Stimulated activated CD8-positive, alpha-beta memory T cell treated with anti-CD3 and anti-CD28 coated beads, Interleukin-2, amount 100 ng/mL, for 48 hours (primary cell): ENCODE results near the gene DNER.
"Not testable (repeated sequence)": the region's sequence is repeated elsewhere in the genome, so short reads cannot be mapped to it uniquely, and the experiment has no call there.

Source experiments
- DNase-seq, 2 donors: peaks; one replicate each; pipeline ENCODE4 v3.0.0-alpha.2; 2020; ENCODE audit warnings: low read depth in 2 of 2

Gene DNER

GRCh38 chr2:229620759-229621158, 93.6 kb downstream of the DNER start:
- DNase-seq, result no peak

DNA sequence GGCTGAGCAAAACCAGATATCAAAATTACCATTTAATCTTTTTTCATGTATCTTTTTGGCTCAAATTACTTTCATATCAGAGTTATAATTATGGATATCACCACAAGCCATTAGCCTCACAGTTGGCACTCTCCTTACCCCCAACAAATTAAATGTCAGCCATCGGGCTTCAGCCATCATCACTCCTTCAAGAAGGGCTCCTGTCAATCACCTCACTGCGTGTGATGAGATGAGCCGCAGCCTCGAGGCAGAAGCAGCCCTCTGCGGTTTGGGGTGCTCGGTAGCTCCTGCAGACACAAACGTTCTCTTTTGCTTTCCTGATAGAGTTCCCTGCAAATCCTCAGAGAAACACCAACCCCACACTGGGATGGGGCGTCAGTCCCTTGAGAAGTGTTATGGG, 94.1 kb downstream of the DNER start:
- DNase-seq, result no peak

DNA sequence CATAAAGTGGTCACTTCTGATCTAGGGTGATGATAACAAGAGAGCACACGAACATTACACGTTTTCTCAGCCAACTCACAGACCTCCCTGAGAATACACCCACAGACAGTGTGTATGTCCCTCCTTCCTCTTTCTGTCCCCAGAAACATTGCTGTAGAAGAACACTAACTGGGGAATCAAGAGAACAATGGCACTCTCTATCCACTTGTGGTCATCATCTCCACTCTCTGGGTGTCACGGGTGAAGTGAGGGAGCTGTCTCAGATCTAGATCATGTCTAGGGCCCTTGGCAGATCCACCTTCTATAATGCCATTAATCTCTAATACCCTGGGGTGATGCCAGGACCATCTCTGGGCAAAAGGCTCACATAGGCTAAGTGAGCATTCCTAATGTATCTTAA, 97.9 kb downstream of the DNER start:
- no peak for DNase-seq

DNA sequence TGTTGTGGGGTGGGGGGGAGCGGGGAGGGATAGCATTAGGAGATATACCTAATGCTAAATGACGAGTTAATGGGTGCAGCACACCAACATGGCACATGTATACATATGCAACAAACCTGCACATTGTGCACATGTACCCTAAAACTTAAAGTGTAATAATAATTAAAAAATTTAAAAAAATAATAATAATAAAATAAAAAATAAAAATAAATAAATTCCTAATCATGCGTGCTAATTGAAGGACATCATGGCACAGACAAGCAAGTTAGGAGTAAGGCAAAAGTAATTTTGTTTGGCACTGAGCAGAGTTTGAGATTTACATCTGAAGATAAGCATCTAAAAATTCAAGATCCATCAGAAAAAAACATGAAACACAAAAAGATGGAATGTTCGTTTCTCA, 100.3 kb downstream of the DNER start:
- DNase-seq, result not testable (repeated sequence)

DNA sequence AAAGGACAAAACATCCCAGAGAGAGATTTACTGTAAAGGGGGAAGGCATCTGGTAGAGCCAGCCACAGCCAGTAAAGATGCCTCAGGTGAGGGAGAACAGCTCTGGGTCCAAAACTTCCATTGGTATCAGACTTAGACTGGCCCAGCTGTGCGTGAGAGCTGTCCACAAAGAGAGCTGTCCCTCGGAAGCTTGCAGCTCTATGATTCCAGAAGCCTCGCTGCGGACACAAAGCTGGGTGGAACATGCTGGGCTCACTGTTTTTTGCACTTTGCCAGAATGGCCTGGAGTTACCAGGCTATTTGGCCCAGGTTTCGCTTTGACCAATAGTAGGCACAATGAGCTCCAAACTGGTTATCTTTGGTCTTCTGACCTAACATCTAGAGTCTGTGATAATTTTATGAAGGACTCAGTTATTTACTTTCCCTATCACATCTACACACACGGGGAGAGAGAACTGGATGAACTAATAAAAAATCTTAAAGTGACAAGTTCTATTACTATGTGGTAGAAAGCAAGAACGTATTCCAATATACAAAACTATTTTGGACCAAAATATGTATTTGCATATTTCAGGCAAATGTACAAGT, 101.9 kb downstream of the DNER start:
- DNase-seq, result no peak

GRCh38 chr2:229611360-229611759, 103.0 kb downstream of the DNER start:
- no peak for DNase-seq

DNA sequence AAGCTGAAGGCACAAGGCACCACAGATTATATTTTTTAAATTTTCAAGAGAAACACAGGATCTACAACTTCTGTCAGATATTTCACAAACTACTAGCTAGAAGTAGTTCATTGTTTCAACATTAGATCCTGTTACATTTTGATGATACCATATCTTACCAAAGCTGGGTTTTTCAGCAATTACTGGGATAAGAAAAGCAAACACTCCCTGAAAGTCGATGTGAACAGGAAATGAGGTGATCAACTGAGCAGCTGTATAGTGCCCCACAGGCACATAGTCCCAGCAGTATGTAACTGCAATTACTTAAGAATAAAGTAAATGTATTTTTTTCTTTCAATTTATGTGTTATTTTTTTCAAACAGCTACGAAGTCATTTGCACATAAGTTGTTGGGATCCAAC, 103.5 kb downstream of the DNER start:
- DNase-seq, result no peak

DNA sequence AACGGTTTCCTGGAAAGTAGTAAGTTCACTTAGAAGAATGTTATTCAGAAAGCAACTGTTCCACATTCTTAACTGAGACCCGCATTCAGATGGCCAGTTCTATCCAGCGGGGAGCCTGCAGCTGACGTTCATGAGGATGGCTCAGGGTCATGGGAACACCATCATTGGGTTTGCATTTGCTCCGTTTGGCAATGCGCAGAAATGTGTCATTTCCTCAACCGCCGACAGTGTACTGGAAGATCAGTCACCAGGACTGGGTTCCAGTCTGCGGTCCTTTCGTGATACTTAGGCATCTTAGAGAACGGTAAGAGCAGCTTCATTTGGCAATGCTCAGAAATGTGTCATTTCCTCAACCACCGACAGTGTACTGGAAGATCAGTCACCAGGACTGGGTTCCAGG, 104.0 kb downstream of the DNER start:
- no peak for DNase-seq

- DNase-seq, result no peak
Observed at GRCh38 chr2:229601936-229602335, 112.4 kb downstream of the DNER start.

DNA sequence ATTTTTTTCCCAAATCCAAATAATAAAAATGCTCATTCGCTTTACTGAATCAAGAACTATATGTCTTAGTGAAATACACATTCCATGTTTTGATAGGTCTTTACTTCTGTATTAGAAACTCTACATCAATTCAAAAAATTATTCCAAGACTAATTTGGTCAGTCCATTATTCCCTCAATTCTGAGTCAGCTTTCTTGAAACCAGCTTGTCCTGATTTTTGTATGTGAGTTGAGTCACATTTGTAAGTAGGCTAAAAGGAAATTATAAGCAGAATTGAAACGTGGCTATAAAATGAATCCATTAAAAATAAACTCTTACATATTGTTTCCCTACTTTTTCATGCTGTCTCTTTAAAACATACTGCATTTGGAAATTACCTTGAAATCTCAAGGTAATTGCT, 113.0 kb downstream of the DNER start:
- no peak for DNase-seq

GRCh38 chr2:229598227-229598626, 116.1 kb downstream of the DNER start:
- DNase-seq, result no peak

DNA sequence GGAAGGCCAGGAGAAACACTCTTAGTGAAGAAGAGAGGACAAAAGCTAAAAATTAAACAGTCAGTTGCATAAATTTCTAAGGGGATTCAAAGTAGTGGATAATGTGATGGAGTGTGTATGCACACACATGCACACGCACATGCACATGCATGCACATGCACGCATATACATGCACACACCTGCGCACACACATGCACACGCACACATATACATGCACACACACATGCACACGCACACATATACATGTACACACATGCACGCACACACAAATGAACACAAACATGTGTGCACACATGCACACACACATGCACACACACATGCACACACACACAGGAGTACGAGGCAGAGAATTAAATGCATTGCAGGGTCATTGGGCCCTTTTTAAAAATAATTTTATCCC, 117.6 kb downstream of the DNER start:
- no peak for DNase-seq

GRCh38 chr2:229591611-229592010, 122.7 kb downstream of the DNER start:
- no peak for DNase-seq

DNA sequence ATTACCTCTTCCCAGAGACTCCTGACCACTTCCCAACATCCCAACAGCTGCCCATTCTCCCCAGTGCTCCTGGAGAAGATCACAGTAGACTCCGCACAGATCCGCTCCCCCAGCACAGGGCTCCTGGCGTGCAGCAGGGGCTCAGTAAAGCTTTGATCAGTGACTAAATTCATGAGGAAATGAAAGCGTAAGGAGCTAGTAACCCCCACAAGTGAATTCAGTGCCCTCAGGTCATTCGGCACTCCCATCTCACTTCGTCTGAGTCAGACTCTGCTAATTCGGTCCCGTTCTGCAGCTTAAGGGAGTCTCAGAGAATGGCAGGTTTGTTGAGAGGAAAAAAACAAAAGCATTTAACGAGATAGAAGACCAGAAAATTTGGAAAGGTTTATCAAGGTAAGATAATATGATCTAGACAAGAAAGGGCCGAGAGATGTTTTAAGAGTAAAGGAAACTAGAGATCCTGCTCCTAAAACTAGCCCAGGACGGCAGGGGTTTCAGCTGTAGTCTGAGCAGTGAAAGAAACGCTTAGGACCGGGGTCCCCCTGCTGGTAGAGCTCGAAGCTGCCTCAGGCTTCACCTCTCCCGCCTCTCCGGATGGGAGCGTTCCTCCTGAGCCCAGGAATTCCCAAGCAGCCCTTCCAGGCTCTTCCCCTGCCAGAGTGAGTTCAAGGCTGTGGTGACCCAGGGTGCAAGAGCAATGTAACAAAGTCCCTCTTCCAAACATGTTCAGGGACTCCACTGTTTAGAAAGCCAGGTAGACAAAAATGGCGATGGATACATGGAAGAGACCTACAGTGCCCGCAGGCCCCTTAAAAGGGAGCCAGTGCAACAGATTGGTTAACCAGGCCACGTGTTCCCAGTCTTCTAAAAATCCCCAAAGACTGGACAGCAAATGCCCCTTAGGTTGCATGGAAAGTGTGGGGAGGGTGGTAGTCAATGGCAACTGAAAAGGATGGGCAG, 127.3 kb downstream of the DNER start:
- DNase-seq, result peak; percentile 9 to 12

- no peak for DNase-seq
Observed at GRCh38 chr2:229586012-229586411, 128.3 kb downstream of the DNER start.

DNA sequence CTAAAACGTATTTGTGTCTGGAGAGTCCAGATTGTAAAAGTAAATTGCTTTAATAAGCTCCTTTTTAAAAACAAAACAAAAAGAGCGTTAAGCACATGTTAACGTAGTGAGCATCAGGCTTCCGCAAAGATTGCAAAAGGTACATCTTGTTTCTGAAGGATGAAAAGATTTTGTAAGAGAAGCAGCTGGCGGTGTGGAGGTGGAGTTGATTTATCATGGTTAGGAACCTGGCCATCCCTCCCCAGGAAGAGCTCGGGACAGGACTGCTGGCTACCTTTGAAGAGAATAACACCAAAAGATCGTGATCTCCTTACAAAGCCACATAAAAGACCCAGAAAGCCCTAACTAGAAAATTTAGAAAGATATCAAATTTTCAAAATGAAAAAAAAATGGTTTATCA, 132.2 kb downstream of the DNER start:
- no peak for DNase-seq

- DNase-seq, result no peak
Observed at GRCh38 chr2:229578052-229578846, 136.1 kb downstream of the DNER start.

DNA sequence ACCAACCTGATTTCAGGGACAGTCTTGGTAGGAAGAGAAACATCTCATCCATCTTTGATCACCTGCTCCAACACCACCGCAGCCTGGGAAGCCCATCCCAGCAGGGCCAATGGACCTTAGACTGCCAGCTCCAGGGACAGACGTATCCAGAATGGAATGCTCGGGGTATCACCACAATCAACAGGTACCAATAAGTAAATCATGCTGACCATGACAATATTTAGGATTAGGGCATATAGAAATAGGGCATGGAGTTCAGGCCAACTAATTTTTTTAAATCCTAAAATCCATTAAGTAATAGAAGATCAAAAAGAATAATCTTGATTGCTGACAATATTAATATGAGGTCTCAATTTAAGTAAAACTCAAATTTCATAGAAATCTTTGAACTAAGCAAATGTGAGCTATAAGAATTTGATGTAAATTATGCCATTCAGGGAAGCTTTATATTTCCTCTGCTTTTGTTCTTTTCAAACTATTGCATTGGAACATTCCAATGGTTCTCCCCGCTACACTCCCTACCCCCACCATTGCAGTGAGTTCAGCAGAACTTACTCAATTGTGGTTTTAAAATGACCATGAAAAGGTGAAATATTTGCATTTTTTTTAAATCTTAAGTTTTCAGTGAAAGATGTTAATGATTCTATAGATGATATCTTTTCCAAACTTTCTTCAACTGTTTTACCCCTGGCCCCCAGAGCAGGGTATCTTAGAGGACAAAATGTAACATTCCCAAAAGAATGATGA, 138.6 kb downstream of the DNER start:
- no peak for DNase-seq

- no peak for DNase-seq
Observed at GRCh38 chr2:229572507-229573271, 141.7 kb downstream of the DNER start.

DNA sequence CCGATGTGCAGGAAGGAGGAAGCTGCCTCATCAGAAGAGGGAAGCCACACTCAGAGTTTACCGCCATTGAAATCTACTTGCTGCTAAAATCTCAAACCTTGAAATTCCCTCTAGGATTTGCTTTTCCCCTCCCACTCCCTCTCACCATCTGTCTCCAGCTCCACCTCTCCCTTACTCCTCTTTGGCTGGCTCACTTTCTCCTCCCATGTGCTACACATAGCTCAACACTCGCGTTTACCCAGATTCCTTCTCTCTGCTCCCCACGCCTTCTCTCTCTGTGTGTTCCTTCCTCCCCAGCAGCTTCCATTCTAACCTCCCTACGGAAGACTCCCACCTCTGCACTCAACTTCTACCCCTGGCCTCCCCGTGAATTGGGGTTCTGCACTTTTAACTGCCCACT, 143.1 kb downstream of the DNER start:
- no peak for DNase-seq

GRCh38 chr2:229566370-229566769, 148.0 kb downstream of the DNER start:
- DNase-seq, result no peak
